Measurements from ENCODE around the gene ADISSP.

Gene ADISSP

GRCh38 chr20:3749689-3750531, 17.6 kb downstream of the ADISSP start:
- H3K4me3 ChIP-seq (ENCODE audit: low read depth in 1 of 2, low read length in 2 of 2), result no peak overlapping the region
- H3K4me1 ChIP-seq (ENCODE audit: control insufficient read depth in 1 of 2, insufficient read depth in 2 of 2, low read length in 2 of 2), result peaks cover 0 to 8% of the 10 kb centered on the region in 2 donors
- H3K9me3 ChIP-seq (ENCODE audit: control insufficient read depth in 1 of 2, low read length in 2 of 2), result no peaks in the 10 kb centered on the region
- peaks cover 4 to 11% of the 10 kb centered on the region in 2 donors for H3K36me3 ChIP-seq (ENCODE audit: control insufficient read depth in 1 of 2, insufficient read depth in 2 of 2, low read length in 2 of 2)
- H3K27ac ChIP-seq (ENCODE audit: low read length), result no peak overlapping the region
- no peaks in the 10 kb centered on the region for H3K27me3 ChIP-seq (ENCODE audit: low read depth, low read length)

- Histone ChIP-seq H3K9me3 (ENCODE audit: control insufficient read depth in 1 of 2, low read length in 2 of 2) (no peaks in the 10 kb centered on the region), H3K36me3 (ENCODE audit: control insufficient read depth in 1 of 2, insufficient read depth in 2 of 2, low read length in 2 of 2) (peaks cover 4 to 5% of the 10 kb centered on the region in 2 donors), H3K4me1 (ENCODE audit: control insufficient read depth in 1 of 2, insufficient read depth in 2 of 2, low read length in 2 of 2) (peaks cover 0 to 8% of the 10 kb centered on the region in 2 donors), H3K27ac (ENCODE audit: low read length) (no peak overlapping the region), H3K27me3 (ENCODE audit: low read depth, low read length) (no peaks in the 10 kb centered on the region), H3K4me3 (ENCODE audit: low read depth in 1 of 2, low read length in 2 of 2) (no peak overlapping the region)
Observed at GRCh38 chr20:3749087-3749688, 18.4 kb downstream of the ADISSP start.

- peaks cover 0 to 6% of the 10 kb centered on the region in 2 donors for H3K4me1 ChIP-seq (ENCODE audit: control insufficient read depth in 1 of 2, insufficient read depth in 2 of 2, low read length in 2 of 2)
Observed at GRCh38 chr20:3748073-3748472, 19.5 kb downstream of the ADISSP start.

GRCh38 chr20:3747471-3747870, 20.1 kb downstream of the ADISSP start:
- Histone ChIP-seq H3K9me3 (ENCODE audit: control insufficient read depth in 1 of 2, low read length in 2 of 2) (no peaks in the 10 kb centered on the region), H3K27ac (ENCODE audit: low read length) (no peak overlapping the region), H3K4me1 (ENCODE audit: control insufficient read depth in 1 of 2, insufficient read depth in 2 of 2, low read length in 2 of 2) (no peaks in the 10 kb centered on the region), H3K27me3 (ENCODE audit: low read depth, low read length) (no peaks in the 10 kb centered on the region), H3K4me3 (ENCODE audit: low read depth in 1 of 2, low read length in 2 of 2) (no peak overlapping the region), H3K36me3 (ENCODE audit: control insufficient read depth in 1 of 2, insufficient read depth in 2 of 2, low read length in 2 of 2) (peaks cover 4 to 5% of the 10 kb centered on the region in 2 donors)

More at GRCh38 chr20:3748073-3748472, 19.5 kb downstream of the ADISSP start:
- Histone ChIP-seq H3K27ac (ENCODE audit: low read length) (no peak overlapping the region), H3K36me3 (ENCODE audit: control insufficient read depth in 1 of 2, insufficient read depth in 2 of 2, low read length in 2 of 2) (peaks cover 4 to 5% of the 10 kb centered on the region in 2 donors), H3K27me3 (ENCODE audit: low read depth, low read length) (no peaks in the 10 kb centered on the region), H3K9me3 (ENCODE audit: control insufficient read depth in 1 of 2, low read length in 2 of 2) (no peaks in the 10 kb centered on the region), H3K4me3 (ENCODE audit: low read depth in 1 of 2, low read length in 2 of 2) (no peak overlapping the region)

GRCh38 chr20:3745686-3746173, 21.8 kb downstream of the ADISSP start:
- Histone ChIP-seq H3K4me3 (ENCODE audit: low read depth in 1 of 2, low read length in 2 of 2) (no peak overlapping the region), H3K4me1 (ENCODE audit: control insufficient read depth in 1 of 2, insufficient read depth in 2 of 2, low read length in 2 of 2) (no peaks in the 10 kb centered on the region), H3K36me3 (ENCODE audit: control insufficient read depth in 1 of 2, insufficient read depth in 2 of 2, low read length in 2 of 2) (no peaks in the 10 kb centered on the region), H3K9me3 (ENCODE audit: control insufficient read depth in 1 of 2, low read length in 2 of 2) (no peaks in the 10 kb centered on the region), H3K27ac (ENCODE audit: low read length) (no peak overlapping the region), H3K27me3 (ENCODE audit: low read depth, low read length) (no peaks in the 10 kb centered on the region)

GRCh38 chr20:3744806-3745685, 22.5 kb downstream of the ADISSP start:
- Histone ChIP-seq H3K4me1 (ENCODE audit: control insufficient read depth in 1 of 2, insufficient read depth in 2 of 2, low read length in 2 of 2) (no peaks in the 10 kb centered on the region), H3K4me3 (ENCODE audit: low read depth in 1 of 2, low read length in 2 of 2) (no peak overlapping the region)

GRCh38 chr20:3744037-3744436, 23.5 kb downstream of the ADISSP start:
- H3K9me3 ChIP-seq (ENCODE audit: control insufficient read depth in 1 of 2, low read length in 2 of 2), result no peaks in the 10 kb centered on the region
- no peaks in the 10 kb centered on the region for H3K4me1 ChIP-seq (ENCODE audit: control insufficient read depth in 1 of 2, insufficient read depth in 2 of 2, low read length in 2 of 2)
- H3K27me3 ChIP-seq (ENCODE audit: low read depth, low read length), result no peaks in the 10 kb centered on the region
- H3K4me3 ChIP-seq (ENCODE audit: low read depth in 1 of 2, low read length in 2 of 2), result no peak overlapping the region
- no peak overlapping the region for H3K27ac ChIP-seq (ENCODE audit: low read length)
- H3K36me3 ChIP-seq (ENCODE audit: control insufficient read depth in 1 of 2, insufficient read depth in 2 of 2, low read length in 2 of 2), result no peaks in the 10 kb centered on the region

More at GRCh38 chr20:3744806-3745685, 22.5 kb downstream of the ADISSP start:
- H3K27me3 ChIP-seq (ENCODE audit: low read depth, low read length), result no peaks in the 10 kb centered on the region
- H3K27ac ChIP-seq (ENCODE audit: low read length), result no peak overlapping the region
- no peaks in the 10 kb centered on the region for H3K9me3 ChIP-seq (ENCODE audit: control insufficient read depth in 1 of 2, low read length in 2 of 2)
- H3K36me3 ChIP-seq (ENCODE audit: control insufficient read depth in 1 of 2, insufficient read depth in 2 of 2, low read length in 2 of 2), result no peaks in the 10 kb centered on the region

- no peaks in the 10 kb centered on the region for H3K27me3 ChIP-seq (ENCODE audit: low read depth, low read length)
- no peak overlapping the region for H3K27ac ChIP-seq (ENCODE audit: low read length)
- no peaks in the 10 kb centered on the region for H3K9me3 ChIP-seq (ENCODE audit: control insufficient read depth in 1 of 2, low read length in 2 of 2)
- H3K4me1 ChIP-seq (ENCODE audit: control insufficient read depth in 1 of 2, insufficient read depth in 2 of 2, low read length in 2 of 2), result no peaks in the 10 kb centered on the region
- no peak overlapping the region for H3K4me3 ChIP-seq (ENCODE audit: low read depth in 1 of 2, low read length in 2 of 2)
- H3K36me3 ChIP-seq (ENCODE audit: control insufficient read depth in 1 of 2, insufficient read depth in 2 of 2, low read length in 2 of 2), result no peaks in the 10 kb centered on the region
Observed at GRCh38 chr20:3743251-3743650, 24.3 kb downstream of the ADISSP start.

- H3K27ac ChIP-seq (ENCODE audit: low read length), result no peak overlapping the region
Observed at GRCh38 chr20:3741836-3742458, 25.6 kb downstream of the ADISSP start.

GRCh38 chr20:3740615-3741301, 26.8 kb downstream of the ADISSP start:
- H3K4me1 ChIP-seq (ENCODE audit: control insufficient read depth in 1 of 2, insufficient read depth in 2 of 2, low read length in 2 of 2), result no peaks in the 10 kb centered on the region

More at GRCh38 chr20:3741836-3742458, 25.6 kb downstream of the ADISSP start:
- H3K4me3 ChIP-seq (ENCODE audit: low read depth in 1 of 2, low read length in 2 of 2), result no peak overlapping the region
- H3K36me3 ChIP-seq (ENCODE audit: control insufficient read depth in 1 of 2, insufficient read depth in 2 of 2, low read length in 2 of 2), result no peaks in the 10 kb centered on the region
- H3K4me1 ChIP-seq (ENCODE audit: control insufficient read depth in 1 of 2, insufficient read depth in 2 of 2, low read length in 2 of 2), result no peaks in the 10 kb centered on the region
- no peaks in the 10 kb centered on the region for H3K9me3 ChIP-seq (ENCODE audit: control insufficient read depth in 1 of 2, low read length in 2 of 2)
- no peaks in the 10 kb centered on the region for H3K27me3 ChIP-seq (ENCODE audit: low read depth, low read length)

More at GRCh38 chr20:3740615-3741301, 26.8 kb downstream of the ADISSP start:
- H3K27ac ChIP-seq (ENCODE audit: low read length), result no peak overlapping the region
- H3K4me3 ChIP-seq (ENCODE audit: low read depth in 1 of 2, low read length in 2 of 2), result no peak overlapping the region
- no peaks in the 10 kb centered on the region for H3K27me3 ChIP-seq (ENCODE audit: low read depth, low read length)
- no peaks in the 10 kb centered on the region for H3K36me3 ChIP-seq (ENCODE audit: control insufficient read depth in 1 of 2, insufficient read depth in 2 of 2, low read length in 2 of 2)
- no peaks in the 10 kb centered on the region for H3K9me3 ChIP-seq (ENCODE audit: control insufficient read depth in 1 of 2, low read length in 2 of 2)
